Measurements from ENCODE around the gene ATP5F1D. TPM values are rescaled to one million over a fixed set of nuclear protein-coding genes. Genes with fewer than 3 reads are reported as not detected.

Gene ATP5F1D
- total RNA-seq, 2 experiments from 2014 or later, result 171 to 173 TPM

DNA sequence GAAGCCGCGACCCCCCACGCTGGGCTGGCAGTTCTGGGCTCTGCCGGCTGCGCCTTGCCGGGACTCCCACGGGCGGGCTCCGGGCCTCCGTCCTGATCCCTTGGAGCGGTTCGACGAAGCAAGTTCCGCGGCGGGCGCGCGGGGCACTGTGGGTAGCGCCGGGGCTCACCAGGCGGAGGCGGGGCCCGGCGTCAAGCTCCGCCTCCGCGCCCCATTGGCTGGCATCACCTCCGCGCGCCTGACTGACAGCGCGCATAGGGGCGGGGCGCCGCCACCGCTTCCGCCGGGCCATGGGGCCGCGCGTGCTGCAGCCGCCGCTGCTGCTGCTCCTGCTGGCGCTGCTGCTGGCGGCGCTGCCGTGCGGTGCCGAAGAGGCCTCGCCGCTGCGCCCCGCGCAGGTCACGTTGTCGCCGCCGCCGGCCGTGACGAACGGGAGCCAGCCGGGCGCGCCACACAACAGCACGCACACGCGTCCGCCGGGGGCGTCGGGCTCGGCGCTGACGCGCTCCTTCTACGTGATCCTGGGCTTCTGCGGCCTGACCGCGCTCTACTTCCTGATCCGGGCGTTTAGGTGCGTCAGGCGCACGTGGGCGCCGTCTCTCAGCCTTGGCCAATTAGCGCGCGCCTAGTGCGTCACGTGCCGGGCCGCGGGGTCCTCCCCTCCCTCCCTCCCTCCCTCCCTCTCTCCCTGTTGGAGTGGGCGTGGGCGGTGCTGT lies 33.9 kb downstream of the ATP5F1D start, which contains the start of gene FAM174C:
TSS of gene FAM174C (plus strand) at position 271 of the 716 bp plus-strand sequence. CDS start at position 291, 20 bp downstream.
- Mint-ChIP-seq H3K4me1 (peaks cover 55% of the 10 kb centered on the region), H3K36me3 (ENCODE audit: low read depth) (peaks cover 56% of the 10 kb centered on the region), H3K4me3 (peak within 1 kb of the TSS; percentile 82), H3K27me3 (no peaks in the 10 kb centered on the region), H3K9me3 (no peaks in the 10 kb centered on the region), H3K27ac (peak within 1 kb of the TSS; percentile 96)
- DNase-seq, result peak; percentile 96
- POLR2A ChIA-PET, result interaction anchor here (0.6 to 1.8 kb wide), 10 partner anchors 9 to 403 kb away, joined by 3 to 15 read pairs (median 4); partner anchors contain the start of gene ATP5F1D
- CTCF ChIA-PET, result interaction anchor here (0.5 to 2.1 kb wide), 3 partner anchors 9 to 197 kb away, joined by 4 to 23 read pairs (median 12); no protein-coding TSS in a partner anchor

DNA sequence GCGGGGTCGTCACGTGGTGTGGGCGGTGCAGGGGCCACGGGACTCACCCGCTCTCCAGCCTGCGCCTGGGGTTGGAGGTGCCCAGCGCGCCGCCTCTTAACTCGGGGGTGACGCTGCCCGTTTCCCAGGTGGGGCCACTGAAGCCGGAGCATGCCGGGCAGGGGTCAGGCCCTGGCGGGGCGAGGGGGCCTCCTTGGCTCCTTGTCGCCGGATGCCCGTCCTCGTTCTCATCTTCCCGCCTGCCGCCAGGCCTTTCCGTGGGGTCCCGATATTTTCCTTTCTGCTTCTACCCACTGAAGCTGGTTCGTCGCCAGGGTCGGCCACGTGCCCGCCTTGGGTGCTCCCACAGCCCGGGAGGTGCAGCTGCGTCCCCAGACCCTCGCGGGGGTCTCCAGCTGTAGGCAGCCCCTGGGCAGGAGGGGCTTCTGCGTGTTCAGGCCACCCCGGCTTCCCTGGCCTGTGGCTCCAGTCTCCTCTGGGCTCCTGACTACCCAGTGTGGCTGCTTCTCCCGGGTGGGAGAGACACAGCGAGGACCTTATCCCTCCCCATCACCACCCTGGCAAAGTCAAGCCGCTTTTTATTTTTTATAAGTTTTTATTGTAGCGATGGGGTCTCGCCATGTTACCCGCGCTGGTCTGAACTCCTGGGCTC lies 34.6 kb downstream of the ATP5F1D start:
- Mint-ChIP-seq H3K4me3 (peak overlapping the region; percentile 82), H3K36me3 (ENCODE audit: low read depth) (peaks cover 50% of the 10 kb centered on the region), H3K27ac (peak overlapping the region; percentile 96), H3K4me1 (peaks cover 48% of the 10 kb centered on the region), H3K27me3 (no peaks in the 10 kb centered on the region), H3K9me3 (no peaks in the 10 kb centered on the region)
- ChIA-PET CTCF (interaction anchor here (2.1 kb wide), 1 partner anchor 32 kb away, joined by 23 read pairs; no protein-coding TSS in a partner anchor), POLR2A (interaction anchor here (1.8 kb wide), 1 partner anchor 10 kb away, joined by 15 read pairs; no protein-coding TSS in a partner anchor)
- DNase-seq, result no peak

DNA sequence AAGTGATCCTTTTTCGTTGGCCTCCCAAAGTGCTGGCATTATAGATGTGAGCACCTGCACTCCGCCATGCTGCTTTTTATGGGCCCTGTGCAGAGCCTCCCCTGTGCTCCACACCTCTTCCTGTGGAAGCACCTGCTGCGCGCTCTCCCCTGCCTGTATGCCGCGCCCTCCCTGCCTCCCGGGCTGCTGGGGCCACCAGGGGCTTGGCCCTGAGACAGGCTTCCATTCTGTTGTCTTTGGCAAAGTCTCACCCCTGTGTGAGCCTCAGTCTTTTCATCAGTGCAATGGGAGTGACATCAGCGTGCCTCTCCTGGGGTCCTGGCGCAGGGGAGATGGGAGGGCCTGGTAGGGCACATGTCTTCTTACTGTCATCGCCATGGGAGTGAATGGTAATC lies 35.1 kb downstream of the ATP5F1D start:
- H3K27ac Mint-ChIP-seq, result peak overlapping the region; percentile 96
- POLR2A ChIA-PET, result interaction anchor here (1.8 kb wide), 1 partner anchor 11 kb away, joined by 15 read pairs; no protein-coding TSS in a partner anchor
- peak overlapping the region; percentile 82 for H3K4me3 Mint-ChIP-seq
- H3K27me3 Mint-ChIP-seq, result no peaks in the 10 kb centered on the region
- CTCF ChIA-PET, result interaction anchor here (2.1 kb wide), 1 partner anchor 33 kb away, joined by 23 read pairs; no protein-coding TSS in a partner anchor
- no peaks in the 10 kb centered on the region for H3K9me3 Mint-ChIP-seq
- no peak for DNase-seq
- peaks cover 43% of the 10 kb centered on the region for H3K4me1 Mint-ChIP-seq
- peaks cover 45% of the 10 kb centered on the region for H3K36me3 Mint-ChIP-seq (ENCODE audit: low read depth)

DNA sequence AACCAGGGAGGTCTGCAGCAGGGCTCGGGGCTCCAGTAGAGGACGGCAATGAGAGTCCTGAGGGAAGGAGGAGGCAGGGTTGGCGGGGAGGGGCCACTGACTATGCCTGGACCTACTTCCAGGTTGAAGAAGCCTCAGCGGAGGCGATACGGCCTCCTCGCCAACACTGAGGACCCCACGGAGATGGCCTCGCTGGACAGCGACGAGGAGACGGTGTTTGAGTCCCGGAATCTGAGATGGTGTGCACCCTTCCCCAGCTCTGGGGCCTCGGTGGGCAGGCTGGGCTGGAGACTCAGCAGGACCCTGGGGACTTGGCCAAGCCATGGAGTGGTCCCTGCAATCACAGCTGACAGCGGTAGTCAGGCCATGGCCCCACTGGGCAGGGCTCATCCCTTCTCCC lies 35.5 kb downstream of the ATP5F1D start:
- CTCF ChIA-PET, result interaction anchor here (1.2 kb wide), 1 partner anchor 32 kb away, joined by 3 read pairs; no protein-coding TSS in a partner anchor
- no peak for DNase-seq
- Mint-ChIP-seq H3K36me3 (ENCODE audit: low read depth) (peaks cover 40% of the 10 kb centered on the region), H3K9me3 (no peaks in the 10 kb centered on the region), H3K4me1 (peaks cover 39% of the 10 kb centered on the region), H3K4me3 (peak overlapping the region; percentile 82), H3K27me3 (no peaks in the 10 kb centered on the region), H3K27ac (peak overlapping the region; percentile 96)
- POLR2A ChIA-PET, result interaction anchor here (4.0 kb wide), 1 partner anchor 8 kb away, joined by 22 read pairs; the partner anchor contains the start of gene CIRBP

DNA sequence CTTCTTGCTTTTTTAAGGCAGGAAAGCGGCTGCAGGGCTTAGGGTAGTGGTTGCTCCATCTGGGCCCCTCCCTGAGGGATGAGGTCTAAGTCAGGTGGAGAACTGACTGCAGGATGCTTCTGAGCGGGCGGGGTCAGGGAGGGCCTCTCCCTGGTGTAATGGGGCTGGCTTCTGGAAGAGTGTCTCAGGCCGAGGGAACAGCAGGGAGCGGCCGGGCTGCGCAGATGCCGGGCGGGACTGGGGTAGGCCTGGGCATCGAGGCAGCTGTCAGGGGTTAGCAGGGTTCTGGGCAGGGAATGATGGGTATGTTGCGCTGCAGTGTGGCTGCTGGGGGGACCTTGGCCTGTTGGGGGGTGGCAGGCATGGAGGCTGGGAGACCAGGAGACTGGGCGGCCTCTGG lies 36.5 kb downstream of the ATP5F1D start:
- POLR2A ChIA-PET, result interaction anchor here (1.0 to 4.0 kb wide), 3 partner anchors 9 to 76 kb away, joined by 3 to 22 read pairs (median 5); partner anchors contain the start of gene CIRBP
- Mint-ChIP-seq H3K27me3 (peaks cover 1% of the 10 kb centered on the region), H3K27ac (no peak overlapping the region), H3K36me3 (ENCODE audit: low read depth) (peaks cover 31% of the 10 kb centered on the region), H3K9me3 (no peaks in the 10 kb centered on the region), H3K4me1 (peaks cover 30% of the 10 kb centered on the region), H3K4me3 (no peak overlapping the region)
- CTCF ChIA-PET, result interaction anchor here (1.2 kb wide), 1 partner anchor 33 kb away, joined by 3 read pairs; no protein-coding TSS in a partner anchor
- no peak for DNase-seq

DNA sequence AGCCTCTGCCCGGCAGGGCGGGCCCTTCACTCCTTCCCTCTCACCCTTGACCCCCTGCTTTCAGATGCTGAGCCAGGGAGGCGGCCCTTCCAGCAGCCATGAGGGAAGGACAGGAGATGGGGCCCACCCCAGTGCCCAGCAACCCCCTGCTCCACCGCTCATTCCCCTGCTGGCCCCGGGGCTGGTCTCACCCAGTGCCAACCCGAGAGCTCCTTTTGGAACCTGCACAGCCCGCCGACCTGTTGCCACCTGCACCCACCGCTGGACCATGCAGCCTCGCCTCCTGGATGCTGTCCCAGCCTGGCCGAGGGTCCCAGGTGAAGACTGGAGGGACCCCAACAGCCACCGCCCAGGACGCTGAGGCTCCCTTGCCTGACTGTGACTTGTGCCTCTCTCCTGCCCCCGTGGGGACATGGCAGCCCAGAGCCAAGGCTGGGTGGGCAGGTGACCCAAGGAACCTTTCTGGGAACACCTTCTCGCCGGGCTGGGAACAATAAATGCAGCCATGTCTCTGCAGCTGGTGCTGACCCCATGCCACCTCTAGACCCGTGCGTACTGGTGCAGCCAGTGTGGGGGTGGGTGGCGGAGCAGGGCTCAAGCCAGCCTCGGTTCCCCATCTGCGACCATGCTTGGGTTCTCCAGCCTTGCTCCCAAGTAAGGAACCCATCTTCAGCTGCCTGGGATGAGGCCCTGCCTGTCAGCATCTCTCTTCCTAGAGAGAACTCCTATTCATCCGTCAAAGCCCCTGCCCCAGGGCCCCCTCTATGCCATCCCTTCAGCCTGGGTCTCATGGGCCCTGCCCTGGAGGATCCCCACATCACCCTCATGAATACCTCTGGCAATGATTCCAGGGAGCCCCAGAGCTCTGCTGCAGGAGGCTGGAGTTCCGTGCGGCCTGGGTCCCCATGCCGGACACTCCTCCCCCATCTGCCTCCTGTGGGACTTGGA lies 37.4 kb downstream of the ATP5F1D start:
- peaks cover 24% of the 10 kb centered on the region for H3K36me3 Mint-ChIP-seq (ENCODE audit: low read depth)
- no peak for DNase-seq
- peaks cover 3% of the 10 kb centered on the region for H3K27me3 Mint-ChIP-seq
- peak overlapping the region; percentile 32 for H3K4me3 Mint-ChIP-seq
- ChIA-PET POLR2A (interaction anchor here (0.8 to 4.0 kb wide), 6 partner anchors 10 to 103 kb away, joined by 3 to 22 read pairs (median 3); partner anchors contain the start of gene CIRBP), CTCF (interaction anchor here (0.6 to 1.9 kb wide), 7 partner anchors 10 to 202 kb away, joined by 3 to 13 read pairs (median 4); partner anchors contain the start of genes CIRBP and NDUFS7)
- no peak overlapping the region for H3K27ac Mint-ChIP-seq
- H3K4me1 Mint-ChIP-seq, result peaks cover 23% of the 10 kb centered on the region
- no peaks in the 10 kb centered on the region for H3K9me3 Mint-ChIP-seq

DNA sequence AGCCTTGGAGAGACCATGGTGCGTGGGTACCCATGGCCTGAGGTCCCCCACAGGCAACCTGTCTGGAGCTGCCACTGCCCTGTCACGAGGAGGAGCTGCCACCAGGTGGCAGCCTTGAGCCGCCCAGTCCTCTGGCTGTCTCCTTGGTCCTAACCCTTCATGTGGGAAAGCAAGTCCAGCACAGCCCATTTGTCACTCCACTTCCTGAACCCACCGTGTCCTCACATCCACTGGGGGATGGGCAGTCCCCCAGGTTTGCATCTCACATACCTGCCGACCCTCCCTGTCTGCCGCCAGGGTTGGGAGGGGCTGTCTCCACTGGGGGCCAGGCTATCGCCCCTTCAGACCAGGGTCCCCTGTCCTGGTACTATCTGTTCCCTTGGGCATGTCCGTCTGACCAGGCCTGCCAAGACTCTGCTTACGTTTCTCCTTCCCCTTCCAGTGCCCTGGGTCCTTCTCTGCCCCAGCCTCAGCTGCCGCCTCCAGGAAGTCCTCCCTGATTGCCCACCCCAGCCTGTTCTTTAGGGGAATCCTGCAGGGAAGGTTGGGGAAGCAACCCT lies 38.3 kb downstream of the ATP5F1D start:
- H3K4me1 Mint-ChIP-seq, result peaks cover 21% of the 10 kb centered on the region
- peak; percentile 85 for DNase-seq
- ChIA-PET POLR2A (interaction anchor here (0.8 to 4.0 kb wide), 6 partner anchors 11 to 129 kb away, joined by 3 to 22 read pairs (median 3); partner anchors contain the start of gene CIRBP), CTCF (interaction anchor here (0.6 to 1.9 kb wide), 7 partner anchors 11 to 203 kb away, joined by 3 to 13 read pairs (median 4); partner anchors contain the start of genes CIRBP and NDUFS7)
- H3K36me3 Mint-ChIP-seq (ENCODE audit: low read depth), result peaks cover 19% of the 10 kb centered on the region
- peaks cover 11% of the 10 kb centered on the region for H3K27me3 Mint-ChIP-seq
- H3K27ac Mint-ChIP-seq, result peak overlapping the region; percentile 68
- peak overlapping the region; percentile 32 for H3K4me3 Mint-ChIP-seq
- no peaks in the 10 kb centered on the region for H3K9me3 Mint-ChIP-seq

DNA sequence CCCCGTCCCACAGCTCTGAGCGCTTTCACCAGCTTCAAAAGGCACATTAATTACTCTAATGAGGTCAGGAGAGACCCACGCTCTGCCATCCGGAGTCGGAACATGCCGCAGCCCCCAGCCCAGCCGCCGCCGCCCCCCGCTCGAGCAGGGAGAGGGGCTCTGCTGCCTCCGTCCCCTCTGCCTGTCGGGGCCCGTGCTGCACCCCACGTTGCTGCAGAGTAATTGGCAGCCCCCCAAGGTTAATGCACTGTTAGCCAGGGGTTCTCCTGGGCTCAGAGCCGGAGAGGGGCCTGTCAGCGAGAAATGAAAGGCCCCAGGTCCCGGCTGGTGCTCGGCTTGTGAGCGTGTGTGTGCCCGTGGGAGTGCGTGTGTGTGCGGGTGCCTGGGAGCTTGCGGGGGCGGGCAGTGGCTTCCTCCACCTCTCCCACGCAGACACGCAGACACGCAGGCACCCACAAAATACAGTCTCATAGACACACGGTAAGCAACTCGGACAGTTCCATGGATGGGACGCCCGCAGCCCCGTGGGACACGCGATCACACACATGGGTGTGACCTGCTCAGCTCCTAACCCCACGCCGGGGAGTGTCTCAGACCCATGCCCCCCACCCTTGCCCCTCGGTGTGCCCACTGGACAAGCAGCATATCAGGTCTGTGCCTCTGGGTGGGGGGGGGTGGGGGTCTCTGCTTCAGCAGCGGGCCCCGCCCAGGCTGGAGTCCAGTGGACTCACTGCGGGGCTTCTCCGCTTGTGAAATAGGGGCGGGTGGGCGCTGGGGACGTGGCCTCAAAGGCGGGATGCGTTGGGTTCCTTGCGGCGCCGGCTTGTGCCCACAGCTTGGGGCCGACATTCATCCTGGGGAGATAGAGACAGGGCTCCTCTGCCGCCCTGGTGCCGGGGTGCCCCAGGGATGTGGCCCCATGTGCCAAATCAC lies 39.4 kb downstream of the ATP5F1D start:
- peaks cover 21% of the 10 kb centered on the region for H3K4me1 Mint-ChIP-seq

DNA sequence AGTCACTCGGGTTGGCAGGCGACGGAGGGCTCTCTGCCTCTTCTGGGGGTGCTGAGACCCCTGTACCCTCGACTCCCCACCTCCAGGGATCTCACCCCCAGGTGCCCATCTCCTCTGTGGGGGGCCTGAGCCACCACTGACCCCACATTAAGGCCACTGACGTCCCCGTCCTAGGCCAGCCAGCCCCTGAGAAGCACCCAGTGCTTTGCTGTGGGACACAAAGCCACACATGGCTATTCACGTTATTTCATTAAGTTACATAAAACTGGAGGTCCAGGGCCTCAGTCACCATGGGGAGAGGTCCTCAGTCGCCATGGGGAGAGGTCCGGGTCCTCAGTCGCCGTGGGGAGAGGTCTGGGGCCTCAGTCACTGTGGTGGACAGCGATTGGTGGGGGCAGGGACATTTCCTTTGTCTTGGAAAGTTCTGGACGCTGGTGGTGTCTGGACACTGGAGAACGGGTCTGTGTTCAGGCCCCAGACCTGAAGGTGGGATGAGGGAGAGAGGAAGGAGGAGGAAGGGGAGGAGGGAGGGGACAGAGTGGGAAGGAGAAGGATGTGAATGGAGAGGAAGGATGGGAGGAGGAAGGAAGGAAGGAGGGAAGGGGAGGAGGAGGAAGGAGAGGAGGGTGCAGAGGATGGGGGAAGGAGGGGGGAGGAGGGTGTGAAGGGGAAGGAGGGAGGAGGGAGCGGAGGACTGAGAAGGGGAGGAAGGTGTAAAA lies 40.2 kb downstream of the ATP5F1D start:
- POLR2A ChIA-PET, result no interaction called here
- CTCF ChIA-PET, result no interaction called here
- Mint-ChIP-seq H3K36me3 (ENCODE audit: low read depth) (peaks cover 15% of the 10 kb centered on the region), H3K9me3 (no peaks in the 10 kb centered on the region), H3K4me1 (peaks cover 21% of the 10 kb centered on the region), H3K27me3 (peaks cover 20% of the 10 kb centered on the region), H3K27ac (no peak overlapping the region), H3K4me3 (no peak overlapping the region)
- no peak for DNase-seq

More for the DNA sequence above, 39.4 kb downstream of the ATP5F1D start:
- Mint-ChIP-seq H3K9me3 (no peaks in the 10 kb centered on the region), H3K27ac (no peak overlapping the region), H3K36me3 (ENCODE audit: low read depth) (peaks cover 19% of the 10 kb centered on the region), H3K27me3 (peaks cover 16% of the 10 kb centered on the region), H3K4me3 (no peak overlapping the region)
- CTCF ChIA-PET, result interaction anchor here (1.4 to 1.9 kb wide), 4 partner anchors 15 to 102 kb away, joined by 4 to 13 read pairs (median 8); partner anchors contain the start of gene NDUFS7
- no peak for DNase-seq
- POLR2A ChIA-PET, result interaction anchor here (1.2 to 4.0 kb wide), 3 partner anchors 10 to 128 kb away, joined by 3 to 22 read pairs (median 3); partner anchors contain the start of gene CIRBP

DNA sequence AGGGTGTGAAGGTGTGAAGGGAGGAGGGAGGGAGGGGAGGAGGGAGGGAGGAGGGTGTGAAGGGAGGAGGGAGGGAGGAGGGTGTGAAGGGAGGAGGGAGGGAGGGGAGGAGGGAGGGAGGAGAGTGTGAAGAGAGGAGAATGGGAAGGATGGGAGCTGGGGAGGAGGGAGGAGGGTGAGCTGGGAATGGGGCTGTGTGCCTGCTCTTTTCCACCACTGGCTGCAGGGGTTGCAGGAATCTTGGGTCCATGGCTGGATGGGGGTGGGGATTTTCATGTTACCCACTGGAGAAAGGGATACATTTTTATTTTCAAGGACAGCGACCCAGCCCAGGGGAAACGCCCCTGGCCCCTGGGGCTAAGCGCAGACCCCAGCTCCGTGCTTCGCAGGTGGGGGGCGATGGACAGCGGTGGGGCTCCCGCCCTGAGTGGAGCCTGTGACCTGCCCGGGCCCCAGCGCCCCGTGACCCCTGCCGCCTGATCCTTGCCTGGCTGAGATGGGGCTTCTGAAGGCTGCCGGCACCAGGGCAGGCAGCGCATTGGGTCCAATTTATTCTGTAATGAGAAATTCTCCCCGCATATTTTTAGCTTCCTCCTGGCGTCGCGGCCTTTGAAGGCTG lies 41.1 kb downstream of the ATP5F1D start:
- H3K27ac Mint-ChIP-seq, result no peak overlapping the region
- no peak overlapping the region for H3K4me3 Mint-ChIP-seq
- no peaks in the 10 kb centered on the region for H3K9me3 Mint-ChIP-seq
- H3K36me3 Mint-ChIP-seq (ENCODE audit: low read depth), result peaks cover 12% of the 10 kb centered on the region
- CTCF ChIA-PET, result no interaction called here
- H3K27me3 Mint-ChIP-seq, result peaks cover 20% of the 10 kb centered on the region
- peaks cover 18% of the 10 kb centered on the region for H3K4me1 Mint-ChIP-seq
- POLR2A ChIA-PET, result no interaction called here
- DNase-seq, result no peak
